ENCODE measurements around the gene TLCD1.

- TF ChIP-seq EZH2 (IDR thresholded peaks at IDR 0.05) (no peak), POLR2AphosphoS5 (IDR thresholded peaks at IDR 0.05; ENCODE audit: borderline replicate concordance, low read depth, low read length) (no peak)
These were observed 14.4 kb downstream of the TLCD1 start, which contains the start of gene PROCA1 for GRCh38 chr17:28711723-28712031.

Measured in SK-N-MC (cell line).